Measurements from ENCODE around the gene IARS2. TPM values are rescaled to one million over a fixed set of nuclear protein-coding genes. Genes with fewer than 3 reads are reported as not detected.

The IARS2 gene
- total RNA-seq, 2 experiments from 2014 or later, result 59.9 to 86.6 TPM

Small RNA genes lying within 50 kb of the gene (microRNA-seq; reads per million reads assigned to microRNA genes)
- not detected for gene MIR194-1 (ENCODE audit: borderline replicate concordance)
- gene MIR215 (ENCODE audit: borderline replicate concordance), result 1.1 reads per million

Other genes starting within 250 kb of the IARS2 start
- not detected for gene SLC30A10, start 165.6 kb upstream of the IARS2 start, total RNA-seq
- 100 to 1,000 TPM; 229 to 301 TPM for gene EPRS1, start 47.6 kb upstream of the IARS2 start, total RNA-seq
- gene BPNT1, start 4.3 kb upstream of the IARS2 start, total RNA-seq, result 10 to 100 TPM; 24.5 to 26.9 TPM
- gene RAB3GAP2, start 178.3 kb downstream of the IARS2 start, total RNA-seq, result 10 to 100 TPM; 50.6 to 67.3 TPM

Measured in activated CD4-positive, alpha-beta T cell treated with anti-CD3 and anti-CD28 coated beads for 36 hours (primary cell).